T-helper 2 cell (primary cell): ENCODE results near the gene MUC4.
"Not testable (repeated sequence)": the region's sequence is repeated elsewhere in the genome, so short reads cannot be mapped to it uniquely, and the experiment has no call there.

Experiments used
- DNase-seq, 5 experiments: peaks; one replicate each; pipeline versions ENCODE4 v3.0.0 to v3.0.0-alpha.2; 2012 to 2022

MUC4 gene

DNA sequence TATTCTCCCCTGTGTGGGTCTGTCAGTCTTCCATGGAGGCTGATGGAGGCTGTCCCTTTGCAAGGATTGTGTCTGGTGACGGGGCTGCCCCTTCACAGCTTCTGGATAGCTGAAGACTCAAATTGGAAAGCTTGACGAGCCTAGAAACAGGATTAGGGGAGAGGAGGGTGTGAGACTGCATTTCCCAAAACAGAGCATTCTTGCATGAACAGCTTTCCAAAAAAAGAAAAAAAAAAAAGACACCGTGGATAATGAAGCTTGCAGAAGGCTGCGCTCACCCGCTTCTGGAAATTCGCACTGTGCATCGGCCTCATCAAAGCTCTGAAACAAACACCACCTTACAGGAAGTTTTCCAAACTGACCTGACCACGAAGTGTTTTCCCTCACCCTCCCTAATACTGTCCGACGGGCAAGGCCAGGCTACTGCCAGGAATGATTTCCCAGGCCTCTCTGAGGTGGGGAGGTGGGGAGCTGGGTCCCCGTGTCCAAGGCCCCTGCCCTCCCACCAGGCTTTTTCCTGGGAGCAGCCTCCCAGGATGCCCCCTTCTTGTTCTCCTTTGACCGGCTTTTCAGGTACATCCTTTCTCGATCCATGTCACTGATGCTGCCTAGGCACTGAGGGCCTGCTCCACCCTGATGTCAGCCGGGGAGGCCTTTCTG is 24.9 kb upstream of the MUC4 start:
- DNase-seq: no peak

DNA sequence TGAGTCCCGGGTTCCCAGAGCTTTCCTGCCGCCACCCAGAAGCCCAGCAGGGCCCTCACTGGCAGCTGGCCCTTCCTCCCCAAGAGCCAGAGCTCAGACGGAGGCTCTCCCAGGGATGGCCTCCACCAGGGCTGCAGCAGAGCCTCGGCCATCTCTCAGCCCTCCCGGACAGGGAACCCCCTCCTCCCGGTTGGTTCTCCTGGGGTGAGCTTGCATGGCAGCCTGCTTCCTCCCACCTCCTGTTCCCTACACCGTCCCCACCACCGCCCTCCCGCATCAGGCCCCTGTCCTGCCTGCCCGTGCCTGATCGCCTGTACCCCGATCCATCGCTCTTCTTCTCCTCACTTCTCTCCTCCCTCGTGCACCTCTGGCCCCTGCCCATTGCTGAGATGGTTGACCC is 24.1 kb upstream of the MUC4 start:
- no peak for DNase-seq

DNA sequence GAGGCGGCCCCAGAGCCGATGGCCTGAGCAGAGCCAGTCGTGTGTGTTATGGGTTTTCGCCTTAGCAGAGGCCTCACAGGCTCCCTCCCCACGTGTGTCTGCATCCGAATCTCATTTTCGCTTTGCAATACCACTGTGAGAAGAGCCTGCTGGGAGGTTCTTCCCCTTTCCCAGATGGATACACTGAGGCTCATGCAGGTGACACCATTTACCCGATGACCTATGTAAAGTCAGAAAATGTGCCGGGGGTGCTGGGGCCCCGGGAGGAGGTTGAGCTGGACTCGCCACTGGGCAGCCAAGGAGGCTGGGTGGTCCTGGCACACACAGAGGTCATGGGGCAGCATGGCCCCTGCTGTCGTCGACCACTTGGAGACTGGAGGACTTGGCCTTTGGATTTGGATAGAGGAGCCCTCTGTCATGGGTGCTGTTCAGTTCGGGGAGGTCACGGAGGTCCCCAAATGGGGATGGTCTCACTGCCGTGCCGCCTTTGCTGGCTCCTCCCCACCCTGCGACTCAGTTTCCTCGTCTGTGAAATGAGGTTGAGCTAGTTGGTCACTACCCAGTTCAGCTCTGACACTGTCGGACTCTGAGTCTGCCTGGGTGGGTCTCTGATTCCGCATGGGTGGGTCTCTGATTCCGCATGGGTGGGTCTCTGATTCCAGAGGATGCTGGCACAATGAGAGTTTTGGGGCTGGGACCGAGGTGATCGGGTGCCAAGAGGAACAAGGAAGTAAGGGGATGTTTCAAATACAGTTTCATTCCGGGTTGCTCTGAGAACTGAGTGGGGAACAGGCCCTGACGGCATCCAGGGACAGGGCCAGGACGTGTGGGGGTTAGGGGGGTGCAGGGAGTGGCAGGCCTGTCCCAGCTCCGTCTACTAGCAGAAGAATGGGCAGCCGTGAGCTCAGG is 23.2 kb upstream of the MUC4 start:
- DNase-seq: no peak

DNA sequence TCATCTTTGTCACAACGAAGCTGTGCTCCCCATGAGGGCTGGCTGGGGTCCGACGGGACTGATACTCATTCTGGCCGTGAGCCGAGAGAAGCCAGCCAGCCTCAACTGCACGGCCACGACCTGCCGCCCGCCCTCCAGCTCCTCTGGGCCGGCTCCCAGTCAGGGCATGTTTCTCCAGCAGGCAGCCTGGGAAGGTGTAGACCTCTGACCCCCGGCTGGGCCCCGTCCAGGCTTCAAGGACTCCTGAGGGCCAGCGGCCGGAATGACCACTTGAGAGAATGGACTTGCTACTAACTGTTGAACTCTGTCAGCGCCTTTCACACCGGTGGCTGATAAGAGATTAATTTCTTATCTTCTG is 18.1 kb upstream of the MUC4 start:
- DNase-seq: no peak

DNA sequence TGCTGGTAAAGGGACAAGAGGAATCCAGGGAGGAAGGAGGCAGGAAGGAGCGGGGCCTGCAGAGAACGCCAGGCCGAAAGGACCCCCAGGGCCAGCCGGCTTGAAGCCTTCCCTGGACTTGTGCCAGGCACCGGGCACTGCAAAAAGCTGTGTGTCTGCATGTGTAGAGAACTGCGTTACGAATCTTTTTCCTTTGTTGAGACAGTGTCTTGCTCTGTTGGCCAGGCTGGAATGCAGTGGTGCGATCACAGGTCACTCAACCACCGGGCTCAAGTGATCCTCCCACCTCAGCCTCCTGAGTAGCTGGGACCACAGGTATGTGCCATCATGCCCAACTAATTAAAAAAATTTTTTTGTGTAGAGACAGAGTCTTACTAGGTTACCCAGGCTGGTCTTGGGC is 17.0 kb upstream of the MUC4 start:
- no peak for DNase-seq

DNA sequence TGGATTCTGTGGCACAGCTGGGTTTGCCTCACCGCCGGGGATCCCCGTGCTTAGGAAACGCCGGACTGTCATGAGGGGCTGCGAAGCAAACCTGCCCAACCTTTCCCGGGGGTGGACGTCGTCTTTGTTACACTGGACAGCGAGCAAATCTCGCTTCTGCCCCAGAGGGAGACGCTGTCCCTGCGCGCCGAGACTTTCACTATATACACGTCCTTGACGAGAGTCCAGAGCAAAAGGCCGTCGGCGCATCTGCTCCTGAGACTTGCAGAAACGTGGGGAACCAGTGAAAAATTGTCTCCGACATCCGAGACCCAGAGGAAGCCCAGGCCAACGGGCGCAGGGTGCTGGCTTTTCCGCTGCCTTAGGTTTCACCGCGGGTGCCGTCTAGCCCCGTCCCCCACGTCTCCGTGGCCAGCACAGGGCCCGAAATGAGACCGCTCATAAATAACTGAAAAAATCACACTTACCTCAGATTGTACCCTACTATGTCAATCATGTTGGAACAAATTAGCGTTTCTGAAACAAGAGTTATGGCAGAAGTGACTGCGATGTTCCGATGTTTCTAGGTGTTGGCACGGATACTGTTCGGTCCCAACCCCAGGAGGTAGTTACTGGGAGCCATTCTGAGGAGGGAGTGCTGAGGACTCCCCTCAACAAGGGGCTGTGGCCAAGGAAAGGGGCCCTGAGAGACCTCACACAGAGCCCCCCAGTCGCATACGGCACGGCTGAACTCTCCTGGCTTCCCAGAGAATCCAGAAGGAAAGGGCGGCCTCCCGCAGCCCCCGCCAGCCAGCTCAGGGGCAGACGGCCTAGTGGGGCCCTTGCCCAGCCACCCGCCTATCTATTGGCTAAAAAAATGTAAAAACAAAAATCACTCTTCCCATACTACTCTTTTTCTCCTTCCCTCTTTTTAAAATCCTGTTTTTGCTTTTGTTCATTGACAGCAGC is 14.4 kb upstream of the MUC4 start:
- no peak for DNase-seq

DNA sequence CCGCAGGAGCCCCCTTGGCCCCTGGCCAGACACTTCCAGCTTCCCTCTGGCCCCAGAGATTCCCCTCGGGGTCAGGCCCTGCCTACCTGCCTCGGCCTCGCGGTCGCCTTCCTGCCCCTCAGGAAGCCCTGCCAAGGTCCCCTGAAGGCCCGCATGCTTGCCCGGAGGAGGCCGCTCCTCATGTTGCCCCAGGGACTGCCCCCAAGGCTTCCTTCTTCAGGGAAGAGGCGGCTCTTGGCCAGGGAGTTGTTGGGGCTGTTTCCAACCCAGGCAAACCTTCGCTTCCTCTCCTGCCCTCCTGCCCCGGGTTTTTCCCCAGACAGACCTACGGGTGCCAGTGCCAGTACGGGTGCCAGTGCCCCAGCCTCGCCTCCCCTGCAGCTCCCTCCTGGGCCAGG is 13.5 kb upstream of the MUC4 start:
- DNase-seq: no peak

DNA sequence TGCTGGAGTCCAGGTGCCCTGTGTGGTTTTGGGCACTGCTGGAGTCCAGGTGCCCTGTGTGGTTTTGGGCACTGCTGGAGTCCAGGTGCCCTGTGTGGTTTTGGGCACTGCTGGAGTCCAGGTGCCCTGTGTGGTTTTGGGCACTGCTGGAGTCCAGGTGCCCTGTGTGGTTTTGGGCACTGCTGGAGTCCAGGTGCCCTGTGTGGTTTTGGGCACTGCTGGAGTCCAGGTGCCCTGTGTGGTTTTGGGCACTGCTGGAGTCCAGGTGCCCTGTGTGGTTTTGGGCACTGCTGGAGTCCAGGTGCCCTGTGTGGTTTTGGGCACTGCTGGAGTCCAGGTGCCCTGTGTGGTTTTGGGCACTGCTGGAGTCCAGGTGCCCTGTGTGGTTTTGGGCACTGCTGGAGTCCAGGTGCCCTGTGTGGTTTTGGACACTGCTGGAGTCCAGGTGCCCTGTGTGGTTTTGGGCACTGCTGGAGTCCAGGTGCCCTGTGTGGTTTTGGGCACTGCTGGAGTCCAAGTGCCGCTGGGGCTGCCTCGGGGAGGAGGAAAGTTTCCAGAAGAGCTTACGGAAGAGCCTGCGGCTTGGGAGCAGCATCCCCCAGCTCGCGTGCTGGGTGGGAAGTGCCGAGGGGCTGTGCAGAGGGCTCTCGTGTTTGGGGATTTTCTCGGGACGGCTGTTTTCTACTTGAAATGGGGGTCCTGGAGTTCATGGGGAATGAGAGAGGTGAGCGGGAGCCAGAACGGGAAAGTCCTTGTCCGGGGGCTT is 12.9 kb upstream of the MUC4 start:
- not testable (repeated sequence) for DNase-seq

DNA sequence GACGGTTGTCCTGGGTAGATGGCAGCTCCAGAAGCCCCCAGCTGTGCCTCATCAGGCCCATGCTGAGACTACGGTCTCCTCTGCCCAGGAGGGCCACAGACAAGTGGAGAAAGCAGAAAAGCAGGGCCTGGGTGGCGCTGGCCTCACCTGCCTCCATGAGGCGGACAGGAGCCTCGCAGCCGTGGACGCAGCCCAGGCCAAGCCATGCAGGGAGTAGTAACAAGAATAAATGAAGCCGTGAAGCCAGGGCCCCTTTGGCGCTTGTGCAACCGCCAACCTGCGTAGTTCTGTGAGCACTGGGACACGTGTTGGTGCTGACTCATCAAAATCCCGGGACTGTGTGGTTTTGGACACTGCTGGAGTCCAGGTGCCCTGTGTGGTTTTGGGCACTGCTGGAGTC is 12.3 kb upstream of the MUC4 start:
- DNase-seq: no peak

DNA sequence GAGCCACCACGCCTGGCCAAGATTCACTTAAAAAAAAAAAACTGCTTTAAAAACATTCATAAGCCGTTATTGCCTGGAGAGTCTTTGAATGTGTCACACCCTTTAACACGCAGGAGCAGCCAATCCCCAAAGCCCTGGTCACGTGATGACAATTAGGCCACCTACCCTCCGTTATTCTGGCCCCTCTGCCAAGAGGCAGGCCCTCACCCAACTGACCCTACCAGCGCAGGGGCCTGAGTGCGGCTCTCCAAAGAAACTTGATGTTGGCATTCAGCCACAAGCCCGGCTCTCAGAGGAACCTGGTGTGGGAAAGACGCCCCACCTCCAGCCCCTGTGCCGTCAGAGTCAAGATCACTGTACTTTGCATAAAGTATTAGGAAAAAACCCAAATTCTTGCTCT is 11.6 kb upstream of the MUC4 start:
- DNase-seq: no peak

DNA sequence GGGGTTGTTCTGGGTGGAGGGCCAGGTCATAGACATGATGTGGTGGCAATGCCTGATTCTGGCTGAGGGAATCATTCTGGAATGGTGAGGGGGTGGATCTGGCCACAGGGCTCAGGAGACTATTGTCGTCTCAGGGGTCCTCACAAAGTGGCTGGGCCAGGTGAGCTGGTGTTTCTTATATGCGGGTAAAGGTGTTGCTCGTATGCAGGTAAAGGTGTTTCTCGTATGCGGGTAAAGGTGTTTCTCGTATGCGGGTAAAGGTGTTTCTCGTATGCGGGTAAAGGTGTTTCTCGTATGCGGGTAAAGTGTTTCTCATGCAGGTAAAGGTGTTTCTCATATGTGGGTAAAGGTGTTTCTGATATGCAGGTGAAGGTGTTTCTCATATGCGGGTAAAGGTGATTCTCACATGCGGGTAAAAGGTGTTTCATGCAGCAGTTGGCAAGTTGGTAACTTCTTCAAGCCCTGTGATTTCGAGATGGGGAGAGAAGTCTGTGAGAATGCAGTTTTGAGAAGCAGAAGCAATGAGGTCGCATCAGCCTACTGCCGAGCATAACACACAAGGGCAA is 10.5 kb upstream of the MUC4 start:
- no peak for DNase-seq

DNA sequence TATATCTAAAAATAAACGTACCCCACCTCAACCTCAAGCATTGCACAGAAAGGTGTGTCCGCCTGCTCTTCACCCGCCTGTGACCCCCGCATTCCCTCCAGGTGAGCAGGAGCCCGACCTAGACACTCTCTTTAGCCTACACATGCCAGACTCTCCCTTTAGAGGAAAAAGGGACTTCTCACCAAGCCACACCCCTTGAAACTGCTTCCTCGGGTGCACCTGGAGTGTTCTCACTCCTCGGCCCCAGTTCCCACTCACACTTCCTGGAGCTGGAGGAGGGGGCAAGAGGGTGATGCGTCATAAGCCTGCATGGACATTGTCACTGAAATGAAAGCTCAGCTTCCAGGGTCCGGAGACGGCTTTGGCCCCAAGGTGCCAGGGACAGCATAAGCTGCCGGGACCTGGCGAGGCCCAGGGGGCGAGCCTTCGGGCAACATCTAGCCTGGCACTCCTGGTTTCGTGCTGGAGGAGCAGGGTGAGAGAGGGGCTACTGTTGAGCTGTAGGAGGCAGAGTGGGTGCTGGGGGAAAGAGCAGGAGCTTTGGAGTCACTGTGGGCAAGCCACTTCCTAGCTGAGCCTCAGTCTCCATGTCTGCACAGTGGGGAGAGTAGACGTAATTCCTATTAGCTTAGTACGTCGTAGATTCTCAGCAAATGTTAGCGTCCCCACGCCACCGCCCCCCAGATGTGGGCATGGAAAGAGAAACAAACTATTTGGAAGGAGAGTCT is 9.8 kb upstream of the MUC4 start:
- DNase-seq: no peak

DNA sequence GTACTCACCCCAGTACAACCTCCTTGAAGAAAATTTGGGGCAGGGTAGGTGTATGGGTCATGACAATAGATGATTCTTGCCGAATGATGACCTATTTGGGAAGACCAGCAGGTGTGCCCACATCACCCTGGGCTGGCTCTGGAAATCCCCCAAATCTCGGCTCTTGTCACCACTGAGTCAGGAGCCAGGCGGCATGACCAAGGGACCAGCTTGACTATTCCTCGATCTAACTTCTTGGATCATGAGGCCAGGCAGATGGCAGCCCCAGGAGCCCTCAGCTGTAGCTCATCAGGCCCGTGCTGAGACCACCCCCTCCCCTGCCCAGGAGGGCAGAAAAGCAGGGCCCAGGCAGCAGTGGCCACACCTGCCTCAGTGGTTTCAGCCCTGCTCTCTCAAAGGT is 9.2 kb upstream of the MUC4 start:
- DNase-seq: no peak

DNA sequence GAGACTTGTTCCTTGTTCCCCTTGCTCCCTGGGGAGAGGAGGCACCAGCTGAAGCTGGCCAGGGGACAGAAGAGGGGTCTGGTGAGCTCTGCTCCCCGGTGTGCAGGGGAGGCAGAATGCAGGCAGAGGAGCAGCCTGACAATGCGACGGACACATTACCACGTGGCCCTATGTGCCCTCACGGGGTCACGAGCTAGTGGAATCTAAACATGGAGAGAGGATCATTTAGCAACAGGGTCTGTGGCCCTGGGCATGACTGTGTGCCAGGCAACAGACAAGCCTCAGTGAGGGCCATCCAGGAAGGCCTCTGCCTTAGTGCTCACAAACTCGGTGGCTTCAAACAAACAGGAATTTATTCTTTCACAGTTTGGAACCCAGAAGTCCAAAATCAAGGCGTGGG is 8.5 kb upstream of the MUC4 start:
- DNase-seq: no peak

DNA sequence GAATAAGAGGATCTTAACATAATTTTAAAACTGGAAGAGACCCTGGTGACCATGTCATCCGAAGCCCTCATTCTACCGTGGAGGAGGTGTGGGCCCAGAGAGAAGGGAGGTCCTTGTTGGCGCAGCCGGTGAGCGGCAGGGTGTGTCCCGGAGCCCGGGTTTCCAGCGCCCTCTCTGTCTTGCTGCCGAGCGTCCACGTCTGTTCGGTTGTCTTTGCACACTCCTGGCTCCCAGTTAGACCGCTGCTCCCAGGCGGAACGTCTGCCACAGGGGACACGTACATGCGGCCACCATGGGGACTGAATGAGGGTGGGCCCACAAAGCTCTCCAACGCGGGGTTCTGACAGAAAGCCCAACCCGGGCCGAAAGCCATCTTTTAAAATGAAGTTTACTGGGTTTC is 6.6 kb upstream of the MUC4 start:
- DNase-seq: no peak

DNA sequence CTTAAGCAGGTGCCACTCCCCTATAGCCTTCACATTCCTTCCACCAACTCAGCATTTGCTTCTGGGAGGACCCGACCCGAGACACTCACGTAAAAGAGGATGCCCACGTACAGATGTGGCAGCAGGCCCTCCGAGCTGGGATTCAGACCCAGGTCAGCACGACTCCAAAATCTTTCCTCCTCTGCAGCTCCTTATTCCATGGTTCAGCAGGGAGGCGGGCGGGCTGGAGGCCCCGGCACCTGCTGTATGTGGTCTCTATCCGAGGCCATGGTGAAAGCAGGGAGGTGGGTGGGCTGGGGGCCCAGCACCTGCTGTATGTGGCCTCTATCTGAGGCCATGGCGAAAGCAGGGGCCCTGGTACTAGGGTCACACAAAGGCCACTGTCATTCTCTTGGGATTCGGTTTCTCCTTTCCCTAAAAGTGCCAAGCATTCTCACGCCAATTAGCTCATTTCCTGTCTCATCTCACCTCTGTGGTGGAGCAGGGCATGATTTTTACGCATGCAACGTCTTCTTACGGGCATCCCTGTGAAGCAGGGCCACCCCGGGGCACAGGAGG is 5.9 kb upstream of the MUC4 start:
- DNase-seq: no peak

DNA sequence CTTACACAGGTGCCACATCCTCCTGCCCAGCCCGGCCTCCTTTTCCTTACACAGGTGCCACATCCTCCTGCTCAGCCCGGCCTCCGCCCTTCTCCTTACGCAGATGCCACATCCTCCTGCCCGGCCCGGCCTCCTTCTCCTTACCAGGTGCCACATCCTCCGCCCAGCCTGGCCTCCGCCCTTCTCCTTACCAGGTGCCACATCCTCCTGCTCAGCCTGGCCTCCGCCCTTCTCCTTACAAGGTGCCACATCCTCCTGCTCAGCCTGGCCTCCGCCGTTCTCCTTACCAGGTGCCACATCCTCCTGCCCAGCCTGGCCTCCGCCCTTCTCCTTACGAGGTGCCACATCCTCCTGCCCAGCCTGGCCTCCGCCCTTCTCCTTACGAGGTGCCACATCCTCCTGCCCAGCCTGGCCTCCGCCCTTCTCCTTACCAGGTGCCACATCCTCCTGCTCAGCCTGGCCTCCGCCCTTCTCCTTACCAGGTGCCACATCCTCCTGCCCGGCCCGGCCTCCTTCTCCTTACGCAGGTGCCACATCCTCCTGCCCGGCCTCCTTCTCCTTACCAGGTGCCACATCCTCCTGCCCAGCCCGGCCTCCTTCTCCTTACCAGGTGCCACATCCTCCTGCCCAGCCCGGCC is 4.7 kb upstream of the MUC4 start:
- DNase-seq: not testable (repeated sequence)

DNA sequence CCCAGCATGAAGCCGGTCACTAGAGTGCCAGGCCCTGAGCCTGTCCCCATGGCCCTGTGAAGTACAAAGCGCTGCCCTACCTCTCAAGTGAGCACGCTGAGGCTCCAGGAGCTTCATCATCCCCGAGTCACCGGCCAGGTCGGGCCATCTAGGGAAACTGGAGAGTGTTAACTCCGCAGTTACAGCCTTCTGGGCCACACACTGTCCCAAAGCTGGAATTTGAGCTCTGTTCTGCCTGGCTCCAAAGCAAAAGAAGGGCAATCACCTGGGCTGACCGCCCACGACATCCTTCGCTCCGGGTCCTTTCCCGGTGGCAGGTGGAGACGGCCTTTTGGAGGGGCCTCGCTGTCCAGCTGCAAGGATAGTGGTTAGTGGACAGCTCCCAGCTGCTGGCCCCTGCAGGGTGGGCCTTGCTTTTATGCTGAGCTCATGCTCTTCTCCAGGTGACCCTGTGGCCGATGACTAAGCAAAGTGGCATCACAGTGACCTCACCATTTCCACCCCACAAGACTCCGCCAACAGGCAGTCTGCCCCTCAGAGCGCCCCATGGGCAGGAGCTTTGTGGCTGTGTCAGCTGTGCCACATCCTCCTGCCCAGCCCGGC is 3.5 kb upstream of the MUC4 start:
- DNase-seq: peak in 1 of 5 experiments; percentile 58

DNA sequence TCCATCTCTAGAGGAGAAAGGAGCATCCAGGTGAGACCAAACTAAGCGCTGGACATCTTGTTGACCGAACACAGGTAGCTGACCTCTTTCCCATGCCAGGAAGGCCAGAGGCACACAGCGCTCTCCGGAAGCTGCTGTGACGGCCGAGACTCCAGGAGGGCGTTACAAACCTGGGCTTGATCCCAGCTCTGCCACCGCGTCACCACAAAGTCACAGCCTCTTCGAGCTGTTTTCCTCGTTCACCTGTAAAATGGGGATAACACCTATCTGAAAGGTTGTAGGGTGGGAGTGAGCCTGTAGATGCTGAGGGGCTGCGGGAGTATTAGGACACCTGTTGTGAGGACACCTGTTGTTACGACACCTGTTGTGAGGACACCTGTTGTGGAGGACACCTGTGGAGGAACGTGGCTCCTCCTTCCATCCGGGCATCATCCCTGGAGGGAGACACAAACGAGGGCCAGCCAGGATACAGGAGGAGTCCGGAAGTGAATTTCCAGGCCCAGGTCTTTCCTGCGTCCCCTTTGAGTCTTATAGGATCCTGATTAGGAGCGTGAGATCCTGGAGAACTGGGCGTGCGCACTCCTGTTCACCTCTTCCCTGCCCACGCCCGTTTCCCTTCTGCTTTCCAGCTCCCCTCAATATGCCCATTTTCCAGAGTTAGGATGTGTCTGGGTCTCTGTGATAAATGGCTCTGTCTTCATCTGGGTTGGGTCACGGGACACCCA is 2.3 kb upstream of the MUC4 start:
- DNase-seq: no peak
